Mucosa of rectum (tissue), 2 donors: ENCODE measurements around the gene FARP1.
A peak's percentile ranks its signal among the peaks of the same experiment; 100 is the strongest.

Experiments
- H3K27ac ChIP-seq, 2 donors: one replicate each; pipeline ENCODE4 v1.7.0; 2013; ENCODE audit warnings: inconsistent platforms in 2 of 2, low read depth in 2 of 2, low read length in 2 of 2
- H3K27me3 ChIP-seq, 2 donors: one replicate each; pipeline ENCODE4 v1.7.0; 2013; ENCODE audit warnings: low read length in 2 of 2; ENCODE audit not compliant: control insufficient read depth in 2 of 2, insufficient read depth in 2 of 2
- H3K36me3 ChIP-seq, 2 donors: one replicate each; pipeline ENCODE4 v1.7.0; 2013; ENCODE audit warnings: low read length in 2 of 2; ENCODE audit not compliant: control insufficient read depth in 2 of 2, insufficient read depth in 2 of 2
- H3K4me1 ChIP-seq, 2 donors: one replicate each; pipeline ENCODE4 v1.7.0; 2013; ENCODE audit warnings: low read length in 2 of 2, mild to moderate bottlenecking in 1 of 2; ENCODE audit not compliant: control insufficient read depth in 2 of 2, insufficient read depth in 2 of 2
- H3K4me3 ChIP-seq, 2 donors: one replicate each; pipeline ENCODE4 v1.7.0; 2013; ENCODE audit warnings: low read length in 2 of 2
- H3K9ac ChIP-seq, 2 donors: one replicate each; pipeline ENCODE4 v1.7.0; 2013; ENCODE audit warnings: low read length in 2 of 2, low read depth in 1 of 2, mild to moderate bottlenecking in 1 of 2
- H3K9me3 ChIP-seq, 2 donors: one replicate each; pipeline ENCODE4 v1.7.0; 2013; ENCODE audit warnings: low read length in 2 of 2; ENCODE audit not compliant: control insufficient read depth in 2 of 2
- donor health status: healthy.
- donor health status: Normal muscosa, but diverticular disease.

FARP1 gene

GRCh38 chr13:98484289-98485219, 341.7 kb downstream of the FARP1 start:
- peaks cover 43 to 60% of the 10 kb centered on the region in 2 donors for H3K4me1 ChIP-seq
- no peaks in the 10 kb centered on the region for H3K27me3 ChIP-seq
- peak overlapping the region; percentile 68 to 74 for H3K9ac ChIP-seq
- no peaks in the 10 kb centered on the region for H3K9me3 ChIP-seq
- peaks cover 0 to 7% of the 10 kb centered on the region in 2 donors for H3K36me3 ChIP-seq
- H3K4me3 ChIP-seq, result peak overlapping the region; percentile 41 to 53
- peak overlapping the region; percentile 77 to 92 for H3K27ac ChIP-seq

GRCh38 chr13:98485561-98485960, 342.7 kb downstream of the FARP1 start:
- H3K9ac ChIP-seq, result peak overlapping the region in 1 of 2 donors; percentile 1
- no peaks in the 10 kb centered on the region for H3K9me3 ChIP-seq
- H3K4me1 ChIP-seq, result peaks cover 50 to 70% of the 10 kb centered on the region in 2 donors

GRCh38 chr13:98486412-98486811, 343.5 kb downstream of the FARP1 start:
- Histone ChIP-seq H3K4me1 (peaks cover 56 to 68% of the 10 kb centered on the region in 2 donors), H3K27me3 (no peaks in the 10 kb centered on the region), H3K27ac (no peak overlapping the region), H3K36me3 (no peaks in the 10 kb centered on the region), H3K9me3 (no peaks in the 10 kb centered on the region), H3K9ac (no peak overlapping the region), H3K4me3 (no peak overlapping the region)

More at GRCh38 chr13:98485561-98485960, 342.7 kb downstream of the FARP1 start:
- Histone ChIP-seq H3K27me3 (no peaks in the 10 kb centered on the region), H3K36me3 (peaks cover 0 to 7% of the 10 kb centered on the region in 2 donors), H3K27ac (peak overlapping the region; percentile 77 to 92), H3K4me3 (no peak overlapping the region)

GRCh38 chr13:98487016-98487415, 344.1 kb downstream of the FARP1 start:
- Histone ChIP-seq H3K36me3 (no peaks in the 10 kb centered on the region), H3K4me3 (no peak overlapping the region), H3K9me3 (no peaks in the 10 kb centered on the region), H3K4me1 (peaks cover 56 to 63% of the 10 kb centered on the region in 2 donors), H3K9ac (no peak overlapping the region), H3K27ac (no peak overlapping the region), H3K27me3 (no peaks in the 10 kb centered on the region)

- no peak overlapping the region for H3K27ac ChIP-seq
Observed at GRCh38 chr13:98487522-98487921, 344.6 kb downstream of the FARP1 start.

GRCh38 chr13:98488736-98489135, 345.8 kb downstream of the FARP1 start:
- H3K27me3 ChIP-seq, result no peaks in the 10 kb centered on the region
- H3K36me3 ChIP-seq, result no peaks in the 10 kb centered on the region
- H3K9me3 ChIP-seq, result no peaks in the 10 kb centered on the region
- no peak overlapping the region for H3K4me3 ChIP-seq
- H3K4me1 ChIP-seq, result peaks cover 41 to 47% of the 10 kb centered on the region in 2 donors
- H3K9ac ChIP-seq, result no peak overlapping the region
- H3K27ac ChIP-seq, result peak overlapping the region in 1 of 2 donors; percentile 0

More at GRCh38 chr13:98487522-98487921, 344.6 kb downstream of the FARP1 start:
- Histone ChIP-seq H3K9ac (no peak overlapping the region), H3K4me3 (no peak overlapping the region), H3K4me1 (peaks cover 53 to 59% of the 10 kb centered on the region in 2 donors), H3K9me3 (no peaks in the 10 kb centered on the region), H3K36me3 (no peaks in the 10 kb centered on the region), H3K27me3 (no peaks in the 10 kb centered on the region)

GRCh38 chr13:98489446-98490194, 346.7 kb downstream of the FARP1 start:
- Histone ChIP-seq H3K27ac (no peak overlapping the region), H3K9ac (no peak overlapping the region)

GRCh38 chr13:98490195-98490836, 347.4 kb downstream of the FARP1 start:
- H3K4me1 ChIP-seq, result peaks cover 28 to 31% of the 10 kb centered on the region in 2 donors
- no peak overlapping the region for H3K9ac ChIP-seq
- no peaks in the 10 kb centered on the region for H3K9me3 ChIP-seq
- no peaks in the 10 kb centered on the region for H3K27me3 ChIP-seq
- H3K36me3 ChIP-seq, result peaks cover 0 to 4% of the 10 kb centered on the region in 2 donors
- no peak overlapping the region for H3K4me3 ChIP-seq
- no peak overlapping the region for H3K27ac ChIP-seq

More at GRCh38 chr13:98489446-98490194, 346.7 kb downstream of the FARP1 start:
- Histone ChIP-seq H3K36me3 (peaks cover 0 to under 1% of the 10 kb centered on the region in 2 donors), H3K9me3 (no peaks in the 10 kb centered on the region), H3K4me1 (peaks cover 35 to 38% of the 10 kb centered on the region in 2 donors), H3K27me3 (no peaks in the 10 kb centered on the region), H3K4me3 (no peak overlapping the region)

GRCh38 chr13:98490866-98491265, 348.0 kb downstream of the FARP1 start:
- no peak overlapping the region for H3K4me3 ChIP-seq
- no peaks in the 10 kb centered on the region for H3K27me3 ChIP-seq
- no peaks in the 10 kb centered on the region for H3K9me3 ChIP-seq
- H3K36me3 ChIP-seq, result peaks cover 0 to 4% of the 10 kb centered on the region in 2 donors
- H3K9ac ChIP-seq, result no peak overlapping the region
- peaks cover 22 to 26% of the 10 kb centered on the region in 2 donors for H3K4me1 ChIP-seq
- H3K27ac ChIP-seq, result no peak overlapping the region
